GM12892 (cell line): ENCODE results near the gene CISD3.

ENCODE experiments used
- POLR2A ChIP-seq: IDR thresholded peaks from 2 replicates; pipeline ENCODE4 v1.6.1; 2011; ENCODE audit warnings: low read depth, low read length, control low read depth
- POLR2AphosphoS5 ChIP-seq: IDR thresholded peaks from 2 replicates; pipeline ENCODE4 v1.6.1; 2011; ENCODE audit warnings: low read depth, low read length, control low read depth
- TAF1 ChIP-seq: IDR thresholded peaks from 2 replicates; pipeline ENCODE4 v1.6.1; 2011; ENCODE audit warnings: low read depth, mild to moderate bottlenecking, control low read depth, low read length, borderline replicate concordance

DNA sequence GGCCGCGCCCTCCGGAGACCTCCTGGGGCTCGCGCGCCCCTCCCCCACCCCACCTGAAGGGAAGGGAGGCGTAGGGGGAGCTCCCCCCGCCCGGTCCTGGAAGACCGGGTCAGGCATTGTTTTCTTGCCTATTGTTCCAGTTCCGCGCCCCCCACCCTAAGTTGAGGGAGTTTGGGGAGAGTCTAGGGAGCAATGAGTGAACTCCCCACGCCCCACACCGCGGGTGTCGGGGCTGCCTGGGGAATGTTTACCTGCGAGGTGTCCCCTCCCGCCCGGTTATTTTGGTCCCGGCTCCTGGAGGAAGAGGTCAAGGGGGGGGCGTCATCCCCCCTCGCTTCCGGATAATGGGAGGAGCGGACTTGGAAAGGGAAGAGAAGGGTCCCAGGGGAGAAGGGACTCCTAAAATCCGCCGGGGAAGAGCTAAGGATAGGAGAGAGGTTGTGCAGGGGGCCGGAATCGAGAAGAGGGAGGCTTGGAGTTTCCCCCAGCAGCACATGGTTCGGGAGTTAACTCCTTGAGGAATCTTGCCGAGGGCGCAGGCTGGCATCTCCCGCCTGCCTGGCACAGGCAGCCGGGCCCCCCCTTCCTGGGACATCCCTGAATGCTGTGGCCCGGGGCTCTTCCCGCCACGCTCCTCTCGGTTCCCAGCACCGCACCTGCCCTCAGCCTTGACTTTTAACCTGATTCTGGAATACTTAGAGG, 24.2 kb upstream of the CISD3 start:
- TF ChIP-seq POLR2A (no peak), POLR2AphosphoS5 (no peak), TAF1 (no peak)
